ES-I3 (cell line): ENCODE data around the gene STK4.
"Not testable (repeated sequence)": the region's sequence is repeated elsewhere in the genome, so short reads cannot be mapped to it uniquely, and the experiment has no call there.

Source experiments
- H3K36me3 ChIP-seq: 2 replicates; pipeline ENCODE4 v1.6.1; 2013; ENCODE audit warnings: mild to moderate bottlenecking, low read length, control low read depth, moderate library complexity; ENCODE audit not compliant: insufficient read depth
- H3K4me1 ChIP-seq: 2 replicates; pipeline ENCODE4 v1.6.1; 2013; ENCODE audit warnings: mild to moderate bottlenecking, control low read depth, low read length; ENCODE audit not compliant: insufficient read depth
- H3K9ac ChIP-seq: 2 replicates; pipeline ENCODE4 v1.6.1; 2013; ENCODE audit warnings: low read depth, mild to moderate bottlenecking, low read length, moderate library complexity
- H3K9me3 ChIP-seq: 2 replicates; pipeline ENCODE4 v1.6.1; 2013; ENCODE audit warnings: mild to moderate bottlenecking, low read length, moderate library complexity; ENCODE audit not compliant: control insufficient read depth, insufficient read depth

The STK4 gene

DNA sequence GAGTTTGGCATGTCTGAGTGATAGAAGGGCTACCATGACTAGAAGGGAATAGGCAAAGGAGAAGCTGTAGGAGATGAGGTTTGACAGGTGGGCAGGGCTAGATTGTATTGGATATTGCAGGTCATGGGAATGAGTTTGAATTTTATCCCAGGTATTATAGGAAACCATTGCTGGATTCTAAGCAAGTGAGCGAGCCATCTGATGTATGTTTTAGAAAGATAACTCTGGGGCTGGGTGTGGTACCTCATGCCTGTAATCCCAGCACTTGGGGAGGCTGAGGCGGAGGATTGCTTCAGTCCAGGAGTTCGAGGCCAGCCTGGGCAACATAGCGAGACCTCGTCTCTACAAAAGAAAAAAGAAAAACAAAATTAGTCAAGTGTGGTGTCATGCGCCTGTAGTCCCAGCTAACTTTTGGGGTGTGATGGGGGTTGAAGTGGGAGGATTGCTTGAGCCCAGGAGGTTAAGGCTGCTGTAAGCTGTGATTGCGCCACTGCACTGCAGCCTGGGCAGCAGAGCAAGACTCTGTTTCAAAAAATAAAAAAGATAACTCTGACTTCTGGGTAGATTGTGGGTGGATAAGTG lies 16.9 kb downstream of the STK4 start:
- Histone ChIP-seq H3K4me1 (no peaks in the 10 kb centered on the region), H3K36me3 (peaks cover 17% of the 10 kb centered on the region), H3K9me3 (no peaks in the 10 kb centered on the region), H3K9ac (no peak overlapping the region)

DNA sequence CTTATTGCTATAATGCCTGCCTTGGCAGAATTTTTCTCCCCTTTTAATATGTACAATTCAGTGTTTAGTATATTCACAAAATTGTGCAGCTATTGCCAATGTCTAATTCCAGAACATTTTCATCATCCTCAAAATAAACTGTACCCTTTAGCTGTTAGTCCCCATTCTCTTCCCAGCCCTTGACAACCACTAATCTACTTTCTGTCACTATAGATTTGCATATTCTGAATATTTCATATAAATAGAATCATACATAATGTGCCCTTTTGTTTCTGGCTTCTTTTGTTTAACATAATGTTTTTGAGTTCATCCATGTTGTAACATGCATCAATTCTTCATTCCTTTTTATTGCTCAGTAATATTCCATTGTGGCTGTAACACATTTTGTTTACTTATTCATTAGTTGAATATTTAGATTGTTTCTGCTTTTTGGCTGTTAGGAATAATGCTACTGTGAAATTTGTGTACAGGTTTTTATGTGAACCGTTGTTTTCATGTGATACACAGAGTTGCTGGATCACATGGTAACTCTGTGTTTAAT lies 22.4 kb downstream of the STK4 start:
- Histone ChIP-seq H3K4me1 (peaks cover 18% of the 10 kb centered on the region), H3K9me3 (no peaks in the 10 kb centered on the region), H3K36me3 (peaks cover 2% of the 10 kb centered on the region; the same call in 1 of the 2 replicates), H3K9ac (no peak overlapping the region)

DNA sequence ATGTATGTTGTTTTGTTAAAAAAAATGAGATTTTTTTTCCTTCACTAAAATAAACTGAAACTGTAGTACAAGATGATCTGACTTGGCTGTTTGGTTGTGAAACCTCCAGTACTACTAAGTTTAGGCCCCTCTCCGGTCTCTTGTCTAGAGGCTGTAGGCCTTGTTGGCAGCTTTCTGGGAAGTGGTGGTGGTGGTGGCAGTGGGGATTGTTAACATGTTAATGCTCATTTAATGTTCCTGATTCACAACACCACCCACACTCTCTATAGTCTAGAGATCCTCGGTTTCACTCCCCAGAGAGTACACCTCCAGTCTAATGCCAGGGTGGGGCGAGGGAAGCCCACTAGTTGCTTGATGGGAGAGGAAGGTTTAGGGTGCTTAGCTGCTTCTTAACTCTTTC lies 24.1 kb downstream of the STK4 start:
- Histone ChIP-seq H3K9me3 (no peaks in the 10 kb centered on the region), H3K4me1 (peaks cover 26% of the 10 kb centered on the region), H3K36me3 (no peaks in the 10 kb centered on the region), H3K9ac (no peak overlapping the region)

DNA sequence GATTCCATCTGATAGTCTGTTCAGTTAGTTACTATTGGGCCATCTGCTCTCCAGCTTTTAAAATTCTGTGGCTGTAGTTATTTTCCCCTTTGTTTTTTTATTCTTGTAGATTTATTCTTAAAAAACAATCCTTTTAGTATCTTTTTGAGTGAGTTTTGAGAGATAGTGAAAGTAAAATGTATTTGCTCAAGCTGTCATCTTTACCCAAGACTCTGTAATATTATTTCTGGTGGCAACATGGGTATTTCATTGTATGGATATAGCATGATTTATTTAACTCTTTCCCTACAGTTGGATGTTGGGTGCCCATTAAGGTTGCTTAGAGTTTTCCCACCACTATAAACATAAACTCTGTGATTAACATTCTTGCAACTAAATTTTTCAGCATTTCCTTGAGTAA lies 24.6 kb downstream of the STK4 start:
- peaks cover 26% of the 10 kb centered on the region for H3K4me1 ChIP-seq
- no peak overlapping the region for H3K9ac ChIP-seq
- H3K36me3 ChIP-seq, result no peaks in the 10 kb centered on the region
- no peaks in the 10 kb centered on the region for H3K9me3 ChIP-seq

DNA sequence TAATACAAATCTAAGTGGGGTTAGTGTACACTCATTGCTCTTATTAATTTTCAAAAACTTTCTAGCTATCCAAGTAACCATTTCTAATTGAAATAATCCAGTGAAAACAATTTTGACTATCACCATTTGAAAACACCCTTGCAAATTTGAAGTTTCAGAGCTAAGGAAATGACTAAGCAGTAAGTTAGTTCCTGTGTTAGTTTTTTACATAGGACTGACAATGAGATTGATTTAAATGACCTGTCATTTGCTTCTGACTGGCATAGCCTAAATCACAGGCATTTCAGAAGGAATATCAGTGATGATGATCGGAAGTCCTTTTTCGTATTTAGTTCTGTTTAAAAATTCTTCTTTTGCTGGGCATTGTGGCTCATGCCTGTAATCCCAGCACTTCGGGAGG lies 27.0 kb downstream of the STK4 start:
- peaks cover 26% of the 10 kb centered on the region for H3K4me1 ChIP-seq
- H3K36me3 ChIP-seq, result peaks cover 4% of the 10 kb centered on the region
- H3K9ac ChIP-seq, result no peak overlapping the region
- no peaks in the 10 kb centered on the region for H3K9me3 ChIP-seq

DNA sequence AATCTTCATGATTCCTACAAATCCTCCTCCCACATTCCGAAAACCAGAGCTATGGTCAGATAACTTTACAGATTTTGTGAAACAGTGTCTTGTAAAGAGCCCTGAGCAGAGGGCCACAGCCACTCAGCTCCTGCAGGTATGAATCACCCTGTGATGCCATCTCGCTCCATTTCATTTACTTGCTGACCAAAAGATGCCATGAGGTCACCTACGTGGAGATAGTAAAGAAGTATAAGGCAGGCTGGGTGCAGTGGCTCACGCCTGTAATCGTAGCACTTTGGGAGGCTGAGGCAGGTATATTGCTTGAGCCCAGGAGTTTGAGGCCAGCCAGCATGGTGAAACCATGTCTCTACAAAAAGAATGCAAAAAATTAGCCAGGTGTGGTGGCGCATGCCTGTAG lies 30.9 kb downstream of the STK4 start:
- no peak overlapping the region for H3K9ac ChIP-seq
- H3K9me3 ChIP-seq, result no peaks in the 10 kb centered on the region
- H3K4me1 ChIP-seq, result peaks cover 14% of the 10 kb centered on the region
- H3K36me3 ChIP-seq, result peaks cover 12% of the 10 kb centered on the region

DNA sequence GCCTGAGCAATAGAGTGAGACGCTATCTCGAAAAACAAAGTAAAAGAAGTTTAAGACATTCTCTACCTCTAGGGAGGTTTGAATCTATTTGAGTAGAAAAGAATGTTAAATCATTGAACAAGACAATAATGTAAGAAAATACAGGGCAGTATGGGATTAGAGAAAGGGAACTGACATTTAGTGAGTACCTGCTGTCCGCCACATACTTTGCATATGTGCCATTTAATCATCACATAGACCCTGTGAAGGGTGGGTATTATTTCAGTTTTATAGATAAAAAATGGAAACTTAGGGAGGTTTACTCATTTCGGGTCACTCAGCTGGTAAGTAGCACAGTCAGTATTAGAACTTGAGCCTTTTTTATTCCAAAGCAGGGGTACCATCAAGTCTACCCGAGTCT lies 31.4 kb downstream of the STK4 start:
- peaks cover 12% of the 10 kb centered on the region for H3K36me3 ChIP-seq

DNA sequence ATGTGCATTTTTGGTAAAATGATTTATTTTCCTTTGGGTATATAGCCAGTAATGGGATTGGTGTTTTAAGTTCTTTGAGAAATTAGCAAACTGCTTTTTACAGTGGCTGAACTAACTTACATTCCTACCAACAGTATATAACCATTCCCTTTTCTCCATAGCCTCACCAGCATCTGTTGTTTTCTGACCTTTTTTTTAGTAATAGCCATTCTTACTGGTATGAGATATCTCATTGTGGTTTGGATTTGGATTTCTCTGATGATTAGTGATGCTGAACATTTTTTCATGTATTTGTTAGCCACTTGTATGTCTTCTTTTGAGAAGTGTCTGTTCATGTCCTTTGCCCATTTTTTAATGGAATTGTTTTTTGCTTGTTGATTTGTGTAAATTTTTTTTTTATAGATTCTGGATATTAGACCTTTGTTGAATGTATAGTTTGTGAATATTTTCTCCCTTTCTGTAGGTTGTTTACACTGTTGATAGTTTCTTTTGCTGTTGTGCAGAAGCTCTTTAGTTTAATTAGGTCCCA lies 42.3 kb downstream of the STK4 start:
- no peaks in the 10 kb centered on the region; the same call in 1 of the 2 replicates for H3K9me3 ChIP-seq
- no peaks in the 10 kb centered on the region for H3K36me3 ChIP-seq
- H3K9ac ChIP-seq, result no peak overlapping the region
- H3K4me1 ChIP-seq, result peaks cover 3% of the 10 kb centered on the region; the same call in 1 of the 2 replicates

More for the DNA sequence above, 31.4 kb downstream of the STK4 start:
- H3K9ac ChIP-seq, result no peak overlapping the region
- peaks cover 10% of the 10 kb centered on the region for H3K4me1 ChIP-seq
- H3K9me3 ChIP-seq, result no peaks in the 10 kb centered on the region

DNA sequence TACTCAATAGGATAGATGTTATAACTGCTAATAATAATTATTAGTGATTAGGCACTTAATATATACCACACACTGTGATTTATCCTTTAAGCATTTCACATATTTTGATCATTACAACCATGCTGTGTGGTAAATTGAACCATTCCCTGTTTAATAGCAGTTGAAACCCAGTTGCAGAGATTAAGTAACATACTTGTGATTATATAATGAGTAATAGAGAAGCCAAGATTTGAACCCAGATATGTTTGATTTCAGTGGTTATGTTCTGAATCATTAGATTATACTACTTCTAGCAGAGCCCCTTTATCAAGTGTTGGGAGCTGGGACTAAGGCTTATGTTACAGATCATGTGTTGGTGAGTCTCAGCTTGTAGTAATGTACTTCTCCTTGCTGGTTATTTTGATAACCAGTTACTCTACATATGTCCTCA lies 44.1 kb downstream of the STK4 start:
- peaks cover 15% of the 10 kb centered on the region for H3K4me1 ChIP-seq
- no peaks in the 10 kb centered on the region; the same call in 1 of the 2 replicates for H3K9me3 ChIP-seq
- no peaks in the 10 kb centered on the region for H3K36me3 ChIP-seq
- H3K9ac ChIP-seq, result no peak overlapping the region

DNA sequence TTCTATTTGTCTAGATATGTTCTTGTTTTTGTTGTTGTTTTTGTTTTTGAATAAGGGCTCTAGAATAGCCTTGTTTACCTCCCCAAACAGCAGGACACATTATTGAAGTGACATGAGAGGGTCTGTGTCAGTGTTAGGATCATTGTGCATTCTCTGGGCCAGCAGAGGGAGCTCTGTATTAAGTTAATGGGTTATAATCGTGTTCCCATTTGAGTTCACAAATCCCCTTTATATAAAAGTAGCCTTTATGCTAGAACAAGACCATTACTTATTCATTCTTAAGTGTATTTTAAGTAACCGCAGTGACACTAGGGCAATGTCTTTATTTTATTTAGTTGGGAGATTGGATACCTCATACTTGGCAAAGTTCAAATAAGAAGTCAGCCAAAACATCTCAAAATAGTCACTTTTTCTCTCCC lies 44.8 kb downstream of the STK4 start:
- Histone ChIP-seq H3K9me3 (no peaks in the 10 kb centered on the region; the same call in 1 of the 2 replicates), H3K9ac (no peak overlapping the region), H3K36me3 (no peaks in the 10 kb centered on the region), H3K4me1 (peaks cover 22% of the 10 kb centered on the region)

DNA sequence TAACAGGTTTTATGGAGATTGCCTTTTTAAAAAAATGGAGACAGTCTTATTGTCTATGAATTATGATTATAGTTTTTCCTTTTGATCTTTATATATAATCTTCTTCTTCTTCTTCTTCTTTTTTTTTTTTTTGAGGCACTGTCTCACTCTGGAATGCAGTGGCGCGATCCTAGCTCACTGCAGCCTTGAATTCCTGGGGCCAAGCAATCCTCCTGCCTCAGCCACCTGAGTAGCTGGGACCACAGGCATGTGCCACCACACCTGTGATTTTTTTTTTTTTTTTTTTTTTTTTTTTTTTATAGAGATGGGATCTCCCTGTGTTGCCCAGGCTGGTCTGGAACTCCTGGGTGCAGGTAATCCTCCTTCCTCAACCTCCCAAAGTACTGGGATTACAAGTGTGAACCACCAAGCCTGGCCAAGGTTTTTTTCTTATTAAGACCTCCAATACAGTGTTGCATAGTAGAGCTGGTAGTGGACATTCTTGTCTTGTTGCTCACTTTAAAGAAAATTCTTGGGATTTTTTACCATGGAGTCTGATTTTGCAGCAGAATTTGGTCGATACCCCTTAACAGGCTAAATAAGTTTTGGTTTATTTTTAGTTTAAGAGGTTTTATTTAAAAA lies 46.5 kb downstream of the STK4 start:
- H3K9me3 ChIP-seq, result no peaks in the 10 kb centered on the region
- peaks cover 31% of the 10 kb centered on the region for H3K4me1 ChIP-seq
- H3K9ac ChIP-seq, result no peak overlapping the region
- H3K36me3 ChIP-seq, result no peaks in the 10 kb centered on the region

DNA sequence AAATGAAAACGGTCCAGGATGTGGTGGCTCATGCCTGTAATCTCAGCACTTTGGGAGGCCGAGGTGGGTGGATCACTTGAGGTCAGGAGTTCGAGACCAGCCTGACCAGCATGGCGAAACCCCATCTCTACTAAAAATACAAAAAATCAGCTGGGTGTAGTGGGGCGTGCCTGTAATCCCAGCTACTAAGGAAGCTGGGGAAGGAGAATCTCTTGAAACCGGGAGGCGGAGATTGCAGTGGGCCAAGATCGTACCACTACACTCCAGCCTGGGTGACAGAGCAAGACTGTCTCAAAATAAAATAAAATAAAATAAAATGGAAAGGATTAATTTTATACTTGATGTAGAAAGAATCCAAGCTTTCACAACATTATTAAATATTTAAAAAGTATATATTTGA lies 47.8 kb downstream of the STK4 start:
- H3K4me1 ChIP-seq, result peaks cover 40% of the 10 kb centered on the region
- H3K9ac ChIP-seq, H3K36me3 ChIP-seq, H3K9me3 ChIP-seq: not testable (repeated sequence)

DNA sequence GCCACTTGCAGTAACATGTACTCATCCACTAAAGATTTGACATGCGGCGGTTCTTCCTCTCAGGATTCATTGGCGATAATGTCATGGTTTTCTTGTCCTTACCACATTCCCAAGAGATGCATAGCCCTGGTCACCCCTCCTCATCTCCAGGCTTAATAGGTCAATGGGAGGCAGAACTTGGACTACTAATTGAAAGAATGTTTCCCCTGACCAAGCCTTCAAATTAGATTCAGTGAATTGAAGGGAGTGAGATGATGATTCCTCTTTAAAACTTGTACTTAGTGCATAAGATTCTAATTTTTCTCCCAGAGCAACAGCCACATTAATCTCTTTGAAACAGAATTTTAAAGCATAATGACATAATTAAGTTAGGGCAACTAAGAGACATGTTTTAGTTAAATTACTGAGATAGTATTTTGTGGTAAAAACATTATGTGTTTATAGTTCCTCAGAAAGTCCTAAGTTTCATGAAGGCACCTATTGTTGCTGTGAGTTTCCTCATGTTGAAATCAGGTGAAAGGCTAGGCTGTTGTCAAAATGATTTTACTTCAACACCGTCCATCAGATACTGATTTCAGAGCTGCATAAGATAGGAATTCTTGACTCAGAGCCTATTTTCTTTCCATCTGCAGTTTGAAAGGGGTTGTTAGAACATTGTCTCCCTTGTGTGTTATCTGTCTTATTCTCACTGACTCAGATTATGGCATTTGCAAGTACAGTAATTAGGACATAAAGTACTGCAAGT lies 48.5 kb downstream of the STK4 start:
- Histone ChIP-seq H3K36me3 (no peaks in the 10 kb centered on the region), H3K4me1 (peaks cover 47% of the 10 kb centered on the region), H3K9me3 (no peaks in the 10 kb centered on the region), H3K9ac (no peak overlapping the region)

DNA sequence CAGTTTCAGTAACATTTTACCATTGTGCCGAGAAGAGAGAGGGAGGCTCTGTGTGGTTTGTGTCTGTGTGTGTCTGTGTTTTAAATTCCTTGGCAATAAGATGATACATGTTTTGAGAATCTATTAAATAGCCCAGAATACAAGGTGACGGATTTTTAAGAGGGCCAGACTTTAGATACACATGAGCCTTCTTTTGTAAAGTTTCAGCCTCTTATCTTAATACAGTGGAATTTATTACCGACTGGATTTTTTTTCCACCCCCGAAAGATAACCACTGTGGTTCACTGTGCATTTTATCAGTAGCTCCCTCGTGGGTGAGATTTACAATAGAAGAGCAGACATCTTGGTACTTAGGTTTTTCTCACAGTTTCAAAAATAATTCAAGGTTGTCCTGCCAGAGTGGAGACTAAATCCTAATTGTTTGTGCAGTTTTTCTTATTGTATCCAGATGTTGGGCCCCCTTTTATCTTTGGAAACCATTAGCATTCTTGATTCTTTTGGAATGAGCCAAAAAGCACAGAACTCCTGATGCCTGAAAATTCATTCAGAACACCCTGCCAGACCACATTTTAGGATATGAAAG lies 49.9 kb downstream of the STK4 start:
- no peaks in the 10 kb centered on the region for H3K9me3 ChIP-seq
- no peaks in the 10 kb centered on the region for H3K36me3 ChIP-seq
- no peak overlapping the region for H3K9ac ChIP-seq
- peaks cover 52% of the 10 kb centered on the region for H3K4me1 ChIP-seq
